Neural cell (in vitro differentiated cells): ENCODE data around the gene SMIM38.

Experiments used
- CTCF ChIP-seq: fragments of 450-650 bp; IDR thresholded peaks from 2 replicates; pipeline ENCODE4 v1.5.1; 2014; ENCODE audit warnings: antibody characterized with exemption, mild to moderate bottlenecking, moderate library complexity; ENCODE audit not compliant: poor library complexity, severe bottlenecking
- EP300 ChIP-seq: fragments of 450-650 bp; conservative IDR thresholded peaks from 2 replicates; pipeline ENCODE4 v1.6.1; 2014; ENCODE audit warnings: antibody characterized with exemption, mild to moderate bottlenecking, moderate library complexity; ENCODE audit not compliant: poor library complexity, severe bottlenecking
- EZH2 ChIP-seq: fragments of 200-600, 300-800 bp; shearing (Covaris generic), sonication (generic); IDR thresholded peaks from 2 replicates; pipeline ENCODE4 v1.6.1; 2014; ENCODE audit warnings: antibody characterized with exemption, low read length, borderline replicate concordance, mild to moderate bottlenecking; ENCODE audit not compliant: insufficient read depth, poor library complexity, severe bottlenecking
- MXI1 ChIP-seq: fragments of 450-650 bp; conservative IDR thresholded peaks from 2 replicates; pipeline ENCODE4 v1.6.1; 2014; ENCODE audit warnings: antibody characterized with exemption, mild to moderate bottlenecking; ENCODE audit not compliant: poor library complexity, severe bottlenecking
- POLR2AphosphoS5 ChIP-seq: IDR thresholded peaks from 2 replicates; pipeline ENCODE4 v1.6.1; 2012
- REST ChIP-seq: IDR thresholded peaks from 2 replicates; pipeline ENCODE4 v1.6.1; 2012; ENCODE audit warnings: borderline replicate concordance
- SMC3 ChIP-seq: fragments of 450-650 bp; conservative IDR thresholded peaks from 2 replicates; pipeline ENCODE4 v1.6.1; 2014; ENCODE audit warnings: antibody characterized with exemption, mild to moderate bottlenecking, moderate library complexity; ENCODE audit not compliant: poor library complexity
- TAF1 ChIP-seq: IDR thresholded peaks from 2 replicates; pipeline ENCODE4 v1.6.1; 2012; ENCODE audit warnings: low read depth

DNA sequence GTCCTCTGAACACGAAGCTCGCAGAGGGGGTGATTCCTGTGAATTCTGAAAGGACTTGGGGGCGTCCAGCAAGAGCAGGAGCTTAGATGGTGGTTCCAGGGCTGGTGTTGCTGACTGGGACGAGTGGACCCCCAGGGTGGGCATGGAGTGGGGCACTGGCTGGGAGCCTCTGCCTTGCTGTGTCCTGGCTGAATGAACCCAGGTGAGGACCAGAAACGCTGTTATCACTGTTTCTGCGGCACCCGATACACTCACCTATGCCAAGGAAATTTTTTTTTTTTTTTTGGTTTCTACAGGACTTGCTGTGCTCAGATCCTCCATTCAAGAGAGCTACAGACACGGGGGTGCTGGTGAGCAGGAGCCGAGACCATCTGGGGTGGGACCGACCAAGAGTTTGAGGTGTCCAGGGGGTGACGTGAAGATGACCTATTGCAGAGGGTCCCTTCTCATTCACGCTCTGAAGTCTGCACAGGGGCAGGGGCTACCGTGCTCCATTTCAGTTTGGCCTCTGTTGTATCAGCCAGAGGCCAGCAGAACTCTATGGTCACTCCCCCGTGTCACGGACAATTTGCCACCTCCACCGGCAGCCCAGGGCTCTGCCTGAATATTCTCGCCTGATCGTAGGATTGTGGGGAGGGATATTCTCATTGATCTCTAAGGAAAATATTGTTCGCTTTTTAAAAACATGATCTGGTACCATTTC lies 3.6 kb downstream of the SMIM38 start:
- TF ChIP-seq EZH2 (no peak), CTCF (no peak), MXI1 (no peak), TAF1 (no peak), EP300 (no peak), POLR2AphosphoS5 (no peak), REST (no peak), SMC3 (no peak)
